GM23248 (cell line): ENCODE data around the gene LPIN3. TPM values are rescaled to one million over a fixed set of nuclear protein-coding genes. Genes with fewer than 3 reads are reported as not detected.

ENCODE experiments used
- DNase-seq: peaks from one replicate; pipeline ENCODE4 v3.0.0-alpha.2; 2015
- H2AFZ ChIP-seq: fragments of 200-600 bp; sonication (generic); 2 replicates; pipeline ENCODE4 v1.6.1; 2016; ENCODE audit warnings: antibody characterized with exemption
- H3F3A ChIP-seq: fragments of 200-600 bp; sonication (generic); 2 replicates; pipeline ENCODE4 v1.6.1; 2016; ENCODE audit warnings: mild to moderate bottlenecking, antibody characterized with exemption, mixed run types; ENCODE audit not compliant: insufficient read depth
- H3K27ac ChIP-seq: fragments of 200-600 bp; sonication (generic); 2 replicates; pipeline ENCODE4 v1.5.1; 2016; ENCODE audit warnings: mild to moderate bottlenecking
- H3K27me3 ChIP-seq: fragments of 200-600 bp; sonication (generic); replicated peaks from 2 replicates; pipeline ENCODE4 v1.6.1; 2016; ENCODE audit warnings: mild to moderate bottlenecking; ENCODE audit not compliant: insufficient read depth
- H3K36me3 ChIP-seq: fragments of 200-600 bp; sonication (generic); 2 replicates; pipeline ENCODE4 v1.6.1; 2016; ENCODE audit warnings: low read depth, mild to moderate bottlenecking
- H3K4me1 ChIP-seq: fragments of 200-600 bp; sonication (generic); 2 replicates; pipeline ENCODE4 v1.6.1; 2016; ENCODE audit warnings: mild to moderate bottlenecking; ENCODE audit not compliant: insufficient read depth
- H3K4me2 ChIP-seq: fragments of 200-600 bp; sonication (generic); one replicate; pipeline ENCODE4 v1.6.1; 2016; ENCODE audit warnings: mild to moderate bottlenecking; ENCODE audit not compliant: unreplicated experiment
- H3K4me3 ChIP-seq: fragments of 200-600 bp; sonication (generic); 2 replicates; pipeline ENCODE4 v1.5.1; 2016; ENCODE audit warnings: mild to moderate bottlenecking
- H3K79me2 ChIP-seq: fragments of 200-600 bp; sonication (generic); 2 replicates; pipeline ENCODE4 v1.6.1; 2016; ENCODE audit warnings: mild to moderate bottlenecking; ENCODE audit not compliant: insufficient read depth
- H3K9ac ChIP-seq: fragments of 200-600 bp; sonication (generic); 2 replicates; pipeline ENCODE4 v1.6.1; 2016; ENCODE audit warnings: mild to moderate bottlenecking
- H3K9me2 ChIP-seq: fragments of 200-600 bp; sonication (generic); 2 replicates; pipeline ENCODE4 v1.6.1; 2016; ENCODE audit warnings: mixed run types, mild to moderate bottlenecking, moderate library complexity; ENCODE audit not compliant: insufficient read depth
- H3K9me3 ChIP-seq: fragments of 200-600 bp; sonication (generic); one replicate; pipeline ENCODE4 v1.6.1; 2017; ENCODE audit warnings: low read depth
- H4K20me1 ChIP-seq: fragments of 200-600 bp; sonication (generic); 2 replicates; pipeline ENCODE4 v1.6.0; 2016; ENCODE audit not compliant: insufficient read depth
- EZH2 ChIP-seq: fragments of 200-600 bp; sonication (generic); IDR thresholded peaks from 2 replicates; pipeline ENCODE4 v1.6.1; 2018; ENCODE audit warnings: antibody characterized with exemption, mild to moderate bottlenecking; ENCODE audit not compliant: insufficient read depth, poor library complexity, severe bottlenecking
- EZH2phosphoT487 ChIP-seq: fragments of 200-600 bp; sonication (generic); IDR thresholded peaks from 2 replicates; pipeline ENCODE4 v1.6.1; 2018; ENCODE audit warnings: antibody characterized with exemption, moderate library complexity, mild to moderate bottlenecking, low read depth; ENCODE audit not compliant: insufficient read depth
- WGBS, 2 experiments: methylation state at CpG; one replicate each; pipeline ENCODE4 v1.1.6; 2015 to 2017; ENCODE audit warnings: low lambda C conversion rate in 2 of 2, low coverage in 1 of 2; ENCODE audit errors: missing lambda C conversion rate in 2 of 2; 5-methylcytosine and 5-hydroxymethylcytosine counted together
- in situ Hi-C: fragments of 300-500 bp; cut with MboI; formaldehyde crosslinking; loops from 2 replicates; pipeline ENCODE4 v1.15.0; 2020
- polyA plus RNA-seq: library from polyadenylated mRNA; unstranded; fragments of >200 nt; fragmentation: Nextera tagmentation; extraction: Ambion mirVana; gene quantifications from 2 replicates; pipeline ENCODE4 v1.2.1, GENCODE V29; 2016
- total RNA-seq: library from RNA; depleted of rRNA; stranded (reverse); fragments of >200 nt; shearing (Covaris generic); gene quantifications from 2 replicates; pipeline ENCODE4 v1.2.3, GENCODE V29; 2014

LPIN3 gene
- total and polyA plus RNA-seq, 2 experiments from 2014 or later, result 11.5 to 13.0 TPM

DNA sequence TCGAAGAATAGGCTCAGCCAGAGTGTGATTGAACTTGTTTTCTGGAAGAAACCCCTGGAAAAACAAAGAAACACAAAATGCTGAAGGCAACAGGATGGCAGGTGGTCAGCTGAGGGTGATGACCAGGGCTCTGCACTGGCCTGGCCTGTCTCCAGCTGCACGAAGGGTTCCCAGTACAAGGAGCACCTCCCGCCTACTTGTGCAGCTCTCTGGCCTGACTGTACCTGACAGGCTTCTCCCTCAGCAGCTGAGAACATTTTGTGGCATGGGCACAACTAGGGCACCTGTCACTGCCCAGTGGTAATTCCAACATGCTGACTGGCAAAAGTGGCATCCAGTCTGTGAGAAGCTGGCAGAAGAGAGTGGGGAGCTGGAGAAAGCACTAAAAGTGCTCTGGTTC lies 64.8 kb downstream of the LPIN3 start:
- H3K9ac ChIP-seq, result no peak overlapping the region
- no peaks in the 10 kb centered on the region for H3K79me2 ChIP-seq
- H3K9me3 ChIP-seq, result no peaks in the 10 kb centered on the region
- H3K4me1 ChIP-seq, result no peaks in the 10 kb centered on the region
- DNase-seq, result no peak
- no peak overlapping the region for H3K4me2 ChIP-seq
- H2AFZ ChIP-seq, result no peak overlapping the region
- H4K20me1 ChIP-seq, result no peaks in the 10 kb centered on the region
- TF ChIP-seq EZH2phosphoT487 (no peak), EZH2 (no peak)
- no peak overlapping the region for H3K27ac ChIP-seq
- H3K27me3 ChIP-seq, result no peaks in the 10 kb centered on the region
- peaks cover 26% of the 10 kb centered on the region; the same call in 1 of the 2 replicates for H3K36me3 ChIP-seq
- H3F3A ChIP-seq, result no peaks in the 10 kb centered on the region
- WGBS, 2 experiments, result 99 to 100% methylated on average over 3 of the region's 3 CpGs
- H3K4me3 ChIP-seq, result no peak overlapping the region
- no peaks in the 10 kb centered on the region for H3K9me2 ChIP-seq
- in situ Hi-C loops, result no loop called here

DNA sequence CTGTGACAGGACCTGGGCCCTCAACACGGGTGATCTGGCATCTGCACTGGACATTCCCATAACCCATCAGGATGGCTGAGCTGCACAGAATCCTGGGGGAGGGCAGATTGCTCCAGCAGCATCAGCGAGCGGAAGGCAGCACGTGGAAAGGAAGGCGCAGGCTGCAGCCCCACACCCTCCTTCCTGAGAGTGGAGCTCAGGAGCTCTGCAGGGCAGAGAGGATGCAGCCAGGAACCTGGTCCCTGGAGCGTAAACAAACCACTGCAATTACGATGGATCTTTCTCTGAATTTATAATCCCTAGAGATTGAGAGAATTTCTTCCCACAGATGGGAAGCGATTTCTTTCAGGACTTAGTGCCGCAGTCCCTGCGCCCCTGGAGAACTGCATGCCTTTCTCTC lies 65.7 kb downstream of the LPIN3 start:
- no peak overlapping the region for H3K9ac ChIP-seq
- H3K4me1 ChIP-seq, result no peaks in the 10 kb centered on the region
- H3K9me3 ChIP-seq, result no peaks in the 10 kb centered on the region
- H3K9me2 ChIP-seq, result no peaks in the 10 kb centered on the region
- no peak overlapping the region for H3K4me2 ChIP-seq
- H3K4me3 ChIP-seq, result no peak overlapping the region
- TF ChIP-seq EZH2 (no peak), EZH2phosphoT487 (no peak)
- peaks cover 26% of the 10 kb centered on the region; the same call in 1 of the 2 replicates for H3K36me3 ChIP-seq
- in situ Hi-C loops, result no loop called here
- no peaks in the 10 kb centered on the region for H3F3A ChIP-seq
- H3K27me3 ChIP-seq, result no peaks in the 10 kb centered on the region
- 93% methylated on average over 10 of the region's 10 CpGs for WGBS, 2 experiments
- H3K27ac ChIP-seq, result no peak overlapping the region
- H3K79me2 ChIP-seq, result no peaks in the 10 kb centered on the region
- no peak for DNase-seq
- H2AFZ ChIP-seq, result no peak overlapping the region
- H4K20me1 ChIP-seq, result no peaks in the 10 kb centered on the region

DNA sequence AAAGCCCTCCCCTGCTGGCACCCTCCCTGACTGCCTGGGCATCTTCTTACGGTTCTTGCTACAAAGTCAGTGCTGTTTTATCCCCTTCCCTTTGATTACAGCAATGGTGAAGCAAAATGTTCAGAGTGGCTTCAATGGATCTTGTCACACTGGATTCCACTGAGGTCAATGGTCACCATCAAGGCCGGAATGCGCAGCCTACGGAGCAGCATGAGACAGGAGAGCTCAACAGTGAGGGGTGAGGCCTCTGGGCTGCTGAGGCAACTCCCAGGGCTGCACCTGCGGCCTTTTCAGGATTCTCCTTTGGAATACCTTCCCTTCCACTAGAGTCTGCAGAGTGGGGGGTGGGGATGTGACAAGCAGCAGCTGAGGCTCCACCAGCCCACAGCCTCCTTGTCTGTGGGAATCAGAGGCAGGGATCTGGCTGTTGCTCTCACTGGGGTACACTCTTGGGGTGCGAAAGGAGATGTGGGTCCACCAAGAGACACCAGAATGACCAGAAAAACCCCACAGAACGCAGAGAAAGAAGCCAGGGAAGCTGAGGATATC lies 66.3 kb downstream of the LPIN3 start:
- H3K4me3 ChIP-seq, result no peak overlapping the region
- no peak overlapping the region for H3K27ac ChIP-seq
- H3K27me3 ChIP-seq, result no peaks in the 10 kb centered on the region
- no peaks in the 10 kb centered on the region for H3K9me3 ChIP-seq
- 91 to 96% methylated on average over 7 of the region's 7 CpGs for WGBS, 2 experiments
- no peaks in the 10 kb centered on the region for H3K79me2 ChIP-seq
- no peak overlapping the region for H3K9ac ChIP-seq
- no peaks in the 10 kb centered on the region for H3K9me2 ChIP-seq
- H4K20me1 ChIP-seq, result no peaks in the 10 kb centered on the region
- in situ Hi-C loops, result no loop called here
- TF ChIP-seq EZH2phosphoT487 (no peak), EZH2 (no peak)
- DNase-seq, result no peak
- peaks cover 29% of the 10 kb centered on the region; the same call in 1 of the 2 replicates for H3K36me3 ChIP-seq
- H3K4me1 ChIP-seq, result 0 out of 2 replicates have a peak, but pooled peaks cover 4% of the 10 kb centered on the region
- no peak overlapping the region for H3K4me2 ChIP-seq
- no peak overlapping the region for H2AFZ ChIP-seq
- peaks cover 6% of the 10 kb centered on the region; the same call in 1 of the 2 replicates for H3F3A ChIP-seq

DNA sequence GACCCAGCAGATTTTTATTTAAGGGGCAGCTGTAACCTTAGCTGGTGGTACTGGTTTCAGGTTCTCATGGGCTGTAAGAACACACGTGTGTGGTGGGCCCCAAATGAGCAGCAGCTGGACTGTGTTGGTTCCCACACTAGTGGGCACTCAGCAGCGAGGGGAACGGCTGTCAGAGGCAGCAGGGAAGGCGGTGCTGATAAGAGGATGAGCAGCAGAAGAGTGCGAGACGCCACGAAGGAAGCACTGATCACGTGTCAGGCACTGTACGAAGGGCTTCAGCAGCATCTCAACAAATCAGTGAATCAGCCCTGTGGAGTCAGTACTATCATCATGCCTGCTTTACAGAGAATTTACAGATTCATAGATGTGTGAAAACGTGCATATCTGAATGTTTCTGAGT lies 67.0 kb downstream of the LPIN3 start:
- peaks cover 12% of the 10 kb centered on the region; the same call in 1 of the 2 replicates for H3F3A ChIP-seq
- no peak overlapping the region for H3K27ac ChIP-seq
- 0 out of 2 replicates have a peak, but pooled peaks cover 4% of the 10 kb centered on the region for H3K4me1 ChIP-seq
- H3K4me3 ChIP-seq, result no peak overlapping the region
- no peaks in the 10 kb centered on the region for H4K20me1 ChIP-seq
- H2AFZ ChIP-seq, result no peak overlapping the region
- H3K79me2 ChIP-seq, result no peaks in the 10 kb centered on the region
- H3K27me3 ChIP-seq, result no peaks in the 10 kb centered on the region
- no peaks in the 10 kb centered on the region for H3K9me2 ChIP-seq
- H3K4me2 ChIP-seq, result no peak overlapping the region
- DNase-seq, result no peak
- WGBS, 2 experiments, result 86 to 92% methylated on average over 10 of the region's 10 CpGs
- H3K36me3 ChIP-seq, result peaks cover 33% of the 10 kb centered on the region; the same call in 1 of the 2 replicates
- in situ Hi-C loops, result no loop called here
- H3K9ac ChIP-seq, result no peak overlapping the region
- TF ChIP-seq EZH2 (no peak), EZH2phosphoT487 (no peak)
- no peaks in the 10 kb centered on the region for H3K9me3 ChIP-seq
